HT1080 (cell line): ENCODE measurements around the gene NKX2-3. TPM values are rescaled to one million over a fixed set of nuclear protein-coding genes. Genes with fewer than 3 reads are reported as not detected.

Source experiments
- DNase-seq: peaks from one replicate; pipeline ENCODE4 v3.0.0-alpha.2; 2015; ENCODE audit warnings: low read depth
- polyA plus RNA-seq, 2 experiments: library from polyadenylated mRNA; depleted of rRNA; stranded (reverse); fragments of >200 nt; gene quantifications; 2 replicates each; pipeline ENCODE4 v1.2.3, GENCODE V29; 2015
- total RNA-seq: library from RNA; depleted of rRNA; stranded (reverse); fragments of >200 nt; shearing (Covaris generic); gene quantifications from 2 replicates; pipeline ENCODE4 v1.2.3, GENCODE V29; 2014; rRNA removed

Gene NKX2-3
- total RNA-seq, result not detected in 2 replicates
- polyA plus RNA-seq (2015; cell fraction: cytosol; rRNA removed), result not detected in 2 replicates
- not detected in 2 replicates for polyA plus RNA-seq (2015; cell fraction: nucleus; rRNA removed)

DNA sequence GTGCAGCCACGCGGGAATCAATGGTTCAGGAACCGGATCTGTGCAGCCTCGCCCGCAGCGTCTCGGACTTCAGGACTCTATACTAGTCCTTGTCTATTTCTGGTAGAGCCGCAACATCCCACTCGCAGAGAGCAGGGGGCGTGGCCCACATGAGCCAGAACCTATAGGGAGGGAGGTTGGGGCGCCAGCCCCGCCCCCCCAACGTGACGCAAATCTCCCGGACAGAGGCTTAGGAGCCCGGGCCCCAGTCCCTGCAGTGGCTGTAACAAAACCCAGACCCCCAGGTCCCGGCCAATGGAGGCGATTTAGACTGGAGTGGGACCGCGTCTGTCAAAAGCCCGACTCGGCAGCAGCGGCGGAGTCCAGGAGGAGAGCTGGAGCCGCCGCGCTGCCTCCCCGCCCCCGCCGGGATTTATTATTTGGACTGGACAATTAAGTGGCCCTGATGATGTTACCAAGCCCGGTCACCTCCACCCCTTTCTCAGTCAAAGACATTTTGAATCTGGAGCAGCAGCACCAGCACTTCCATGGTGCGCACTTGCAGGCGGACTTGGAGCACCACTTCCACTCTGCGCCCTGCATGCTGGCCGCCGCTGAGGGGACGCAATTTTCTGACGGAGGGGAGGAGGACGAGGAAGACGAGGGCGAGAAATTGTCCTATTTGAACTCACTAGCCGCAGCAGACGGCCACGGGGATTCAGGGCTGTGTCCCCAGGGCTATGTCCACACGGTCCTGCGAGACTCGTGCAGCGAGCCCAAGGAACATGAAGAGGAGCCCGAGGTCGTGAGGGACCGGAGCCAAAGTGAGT is at the start of gene NKX2-3:
Gene NKX2-3 (plus strand): TSS at position 256 of the 809 bp plus-strand sequence. CDS start 190 bp downstream, at position 446.
- DNase-seq, result no peak

DNA sequence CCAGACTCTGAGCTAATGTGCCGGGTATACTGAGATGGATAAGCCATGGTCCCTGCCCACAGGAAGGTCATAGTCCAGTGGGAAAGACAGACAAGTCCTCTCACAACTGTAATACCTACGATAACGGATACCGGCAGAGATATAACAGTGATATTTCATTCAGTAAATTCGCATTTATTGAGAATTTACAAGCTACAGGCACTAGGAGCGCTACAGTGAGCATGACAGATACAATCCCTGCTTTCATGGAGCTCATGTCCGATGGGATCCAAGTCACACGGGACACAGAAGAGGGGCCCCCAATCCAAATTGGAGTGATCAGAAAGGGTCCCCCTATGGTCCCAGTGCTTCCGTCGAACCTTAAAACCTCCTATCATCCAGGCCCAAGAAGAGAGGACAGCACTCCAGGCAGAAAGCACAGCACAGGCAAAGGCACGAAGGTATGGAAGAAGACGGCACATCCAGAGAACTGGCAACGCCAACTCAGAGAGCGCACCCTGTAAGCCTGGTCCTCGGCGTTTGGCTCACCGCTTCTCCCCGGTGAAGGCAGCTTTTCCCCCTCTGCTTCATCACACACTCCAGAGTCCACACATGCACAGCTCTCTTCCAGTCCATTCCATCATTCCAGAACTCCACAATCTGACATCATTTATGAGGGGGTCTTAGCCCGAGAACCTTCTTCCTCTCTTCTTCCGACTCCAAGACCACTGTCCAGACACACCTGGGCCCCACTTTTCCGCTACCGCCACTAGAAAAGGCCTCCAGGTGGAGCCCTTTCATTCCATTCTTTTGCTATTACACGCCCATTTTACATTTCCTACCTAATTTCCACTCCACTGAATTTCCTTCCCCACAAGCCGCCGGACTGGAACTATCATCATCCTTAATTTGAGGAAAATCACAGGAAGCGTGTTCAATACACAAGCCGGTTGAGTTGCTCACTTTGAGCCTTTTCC is 47.8 kb upstream of the NKX2-3 start:
- DNase-seq, result peak; percentile 20

DNA sequence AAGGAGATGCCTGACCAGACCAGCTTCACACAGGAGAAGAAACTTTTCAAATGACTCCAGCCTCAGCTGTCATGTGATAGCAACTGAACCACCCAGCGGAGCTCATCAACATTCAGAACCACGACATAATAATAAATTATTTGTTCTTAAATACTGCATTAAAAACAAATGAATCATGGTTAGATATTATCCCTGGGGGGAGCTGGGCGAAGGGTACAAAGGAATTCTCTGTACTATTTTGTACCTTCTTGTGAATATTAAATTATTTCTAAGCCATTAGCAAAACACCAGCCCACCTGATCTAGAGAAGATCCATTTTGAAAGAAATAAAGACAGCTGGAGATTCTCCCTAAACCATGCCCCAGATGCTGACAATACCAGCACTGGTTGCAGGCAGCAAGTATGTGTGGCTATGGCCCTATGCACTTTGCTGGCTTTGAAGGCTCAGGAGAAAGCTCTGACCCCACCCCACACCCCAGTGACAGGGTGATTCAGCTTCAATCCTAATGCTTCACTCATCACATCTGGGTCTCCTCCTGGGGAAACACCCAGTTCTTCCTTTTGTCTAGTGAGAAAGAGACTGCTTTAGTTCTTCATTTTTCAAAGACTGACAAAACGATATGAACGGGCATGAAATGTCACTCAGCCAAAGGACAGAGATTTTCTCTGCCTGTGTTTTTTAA is 45.5 kb upstream of the NKX2-3 start:
- DNase-seq, result no peak

DNA sequence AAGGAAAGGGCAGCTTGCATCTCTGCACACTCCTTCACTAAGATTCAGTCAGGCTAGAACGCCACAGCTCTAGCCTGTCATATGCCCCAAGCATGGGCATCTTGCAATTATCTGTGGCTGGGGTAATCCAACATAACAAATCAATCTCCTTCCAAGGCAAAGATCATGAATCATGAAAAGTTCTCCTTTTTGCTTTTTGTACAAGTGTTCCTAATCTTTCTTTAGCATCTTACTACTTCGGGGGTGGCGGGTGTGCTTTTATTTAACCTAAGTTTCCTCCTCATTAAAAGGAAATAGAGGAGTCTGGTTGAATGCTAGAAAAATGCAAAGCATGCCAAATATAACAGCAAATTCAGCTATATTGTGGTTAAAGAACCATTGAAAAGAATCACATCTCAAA is 43.5 kb upstream of the NKX2-3 start:
- DNase-seq, result no peak

DNA sequence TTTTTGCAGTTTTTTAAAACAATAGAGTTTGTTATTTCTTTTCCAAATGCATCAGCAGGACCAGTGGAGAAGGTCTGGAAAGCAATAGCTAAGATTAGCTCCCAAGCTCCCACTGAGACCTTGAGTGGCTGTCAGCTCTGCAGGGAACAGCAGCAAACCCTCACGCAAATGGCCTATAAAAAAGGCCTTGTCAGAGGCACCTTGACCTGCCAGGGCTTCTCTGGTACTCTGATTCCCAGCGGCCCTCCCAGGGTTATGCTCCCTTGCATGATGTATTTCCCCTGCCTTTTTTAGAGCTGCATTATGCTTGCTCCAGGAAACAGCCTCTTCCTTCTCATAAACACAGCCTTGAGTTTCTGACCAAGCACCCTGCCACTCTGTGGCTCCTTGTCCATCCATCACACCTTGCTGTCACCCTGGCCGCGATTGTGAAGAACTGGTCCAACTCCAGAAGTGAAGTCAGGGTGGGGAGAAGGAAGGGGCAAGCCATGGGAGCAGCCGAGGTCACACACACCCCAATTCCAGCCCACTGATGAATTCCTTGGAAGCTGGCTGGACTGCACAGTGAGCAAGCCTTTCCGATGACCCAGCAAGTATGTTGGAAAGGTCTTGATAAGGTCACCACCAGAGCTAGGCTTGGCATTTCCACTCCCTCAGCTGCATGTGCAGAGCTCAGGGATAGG is 35.3 kb upstream of the NKX2-3 start:
- no peak for DNase-seq

DNA sequence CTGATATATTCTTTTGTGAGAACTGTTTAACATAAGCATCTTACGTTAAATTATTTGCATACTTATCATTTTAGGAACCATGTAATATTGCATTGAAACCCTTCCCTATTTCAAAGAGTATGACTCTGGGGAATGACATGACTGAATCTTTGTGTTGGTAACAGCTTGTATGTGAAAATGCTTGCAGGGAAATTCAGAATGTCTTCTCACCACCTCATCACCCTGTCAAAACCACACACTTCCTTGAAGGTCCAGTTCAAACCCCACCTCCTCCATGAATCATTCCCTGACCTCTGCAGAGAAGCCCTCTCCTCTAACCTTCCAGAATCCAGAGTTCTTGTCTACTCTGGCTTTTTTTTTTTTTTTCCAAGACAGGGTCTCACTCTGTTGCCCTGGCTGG is 26.3 kb upstream of the NKX2-3 start:
- peak; percentile 81 for DNase-seq

DNA sequence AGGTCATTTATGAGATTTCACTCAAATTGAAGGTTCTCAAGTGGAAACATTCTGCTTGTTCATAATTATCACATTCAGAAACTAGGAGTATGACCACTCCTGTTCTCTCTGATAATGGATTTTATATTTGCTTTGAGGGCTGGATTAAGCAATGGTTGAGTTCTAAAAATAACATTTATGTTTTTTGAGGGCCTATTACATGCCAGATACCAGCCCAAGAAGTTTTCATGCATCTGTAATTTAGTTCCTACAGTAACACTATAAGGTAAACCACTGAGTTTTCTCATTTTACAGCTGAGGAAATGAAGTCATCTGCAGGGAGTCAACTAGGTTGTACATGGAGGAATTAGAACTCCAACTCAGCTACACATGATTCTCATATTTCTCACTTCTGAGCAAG is 25.5 kb upstream of the NKX2-3 start:
- peak; percentile 29 for DNase-seq

DNA sequence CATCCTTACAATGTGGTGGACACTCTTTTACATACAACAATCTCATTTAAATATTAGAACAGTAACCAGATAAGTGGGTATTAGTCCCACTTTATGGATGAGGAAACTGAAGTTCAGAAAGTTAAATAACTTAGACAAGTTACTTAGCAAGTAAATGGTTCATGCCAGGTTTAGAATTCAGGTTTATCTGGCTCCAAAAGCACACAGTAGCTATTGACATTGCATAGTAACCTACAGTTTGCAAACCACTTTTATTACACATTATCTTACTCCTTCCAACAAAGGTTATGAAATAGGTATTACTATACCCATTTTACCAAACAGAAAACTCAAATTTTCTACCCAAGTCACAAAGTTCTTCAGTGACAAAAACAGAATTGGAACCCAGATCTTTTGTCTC is 19.7 kb upstream of the NKX2-3 start:
- no peak for DNase-seq

DNA sequence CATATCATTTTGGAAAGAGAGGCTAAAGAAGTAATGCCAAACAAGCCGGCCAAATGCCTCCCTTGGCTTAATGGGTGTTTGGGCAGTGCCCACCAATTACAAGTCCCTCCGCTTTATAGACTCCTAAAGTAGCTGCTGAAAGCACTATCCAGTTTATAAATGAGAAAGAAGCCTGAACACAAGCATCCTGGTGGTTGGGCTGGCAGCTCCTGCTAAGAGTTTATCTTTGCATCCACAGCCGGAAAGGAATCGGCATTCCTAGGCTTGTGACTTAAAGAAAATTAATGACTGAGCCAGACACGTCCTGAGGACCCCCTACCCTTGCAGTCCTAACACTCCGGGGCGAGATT is 13.1 kb upstream of the NKX2-3 start:
- DNase-seq, result no peak

DNA sequence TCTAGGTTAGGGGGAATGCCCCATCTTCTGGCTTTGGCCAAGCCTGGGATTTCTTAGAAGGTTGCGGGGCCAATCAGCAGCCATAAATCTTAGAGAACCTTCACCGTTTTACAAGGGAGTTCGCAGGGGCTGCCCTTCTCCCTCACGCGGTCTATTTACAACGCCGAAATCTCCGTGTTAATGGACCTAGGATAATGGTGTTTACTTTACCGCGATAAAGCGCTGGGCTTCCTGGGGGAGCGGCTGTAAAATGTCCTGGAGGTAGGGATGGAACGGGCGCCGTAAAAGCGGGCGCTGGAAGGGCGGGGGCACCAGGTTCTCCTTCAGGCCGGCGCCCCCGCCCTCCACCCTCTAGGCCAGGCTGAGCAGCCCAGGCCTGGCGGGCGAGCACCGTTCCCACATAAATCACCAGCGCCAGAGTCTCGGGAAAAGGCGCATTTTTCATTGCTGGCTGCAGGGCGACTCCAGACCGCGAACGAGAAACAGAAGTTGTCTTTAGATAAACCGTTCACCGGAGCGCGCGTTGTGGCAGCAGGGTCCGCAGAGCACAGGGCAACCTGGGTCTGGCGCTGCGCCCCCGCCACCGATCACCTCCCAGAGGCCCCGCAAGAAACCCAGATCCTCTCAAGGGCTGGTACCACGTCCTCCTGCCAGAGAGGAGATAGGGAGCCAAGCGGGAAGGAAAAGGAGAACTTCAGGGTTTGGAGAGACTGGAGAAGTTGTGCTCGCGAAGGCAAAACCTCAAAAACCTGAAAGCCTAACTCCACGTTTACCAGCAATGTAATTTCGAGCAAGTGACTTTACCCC is 12.5 kb upstream of the NKX2-3 start:
- no peak for DNase-seq

DNA sequence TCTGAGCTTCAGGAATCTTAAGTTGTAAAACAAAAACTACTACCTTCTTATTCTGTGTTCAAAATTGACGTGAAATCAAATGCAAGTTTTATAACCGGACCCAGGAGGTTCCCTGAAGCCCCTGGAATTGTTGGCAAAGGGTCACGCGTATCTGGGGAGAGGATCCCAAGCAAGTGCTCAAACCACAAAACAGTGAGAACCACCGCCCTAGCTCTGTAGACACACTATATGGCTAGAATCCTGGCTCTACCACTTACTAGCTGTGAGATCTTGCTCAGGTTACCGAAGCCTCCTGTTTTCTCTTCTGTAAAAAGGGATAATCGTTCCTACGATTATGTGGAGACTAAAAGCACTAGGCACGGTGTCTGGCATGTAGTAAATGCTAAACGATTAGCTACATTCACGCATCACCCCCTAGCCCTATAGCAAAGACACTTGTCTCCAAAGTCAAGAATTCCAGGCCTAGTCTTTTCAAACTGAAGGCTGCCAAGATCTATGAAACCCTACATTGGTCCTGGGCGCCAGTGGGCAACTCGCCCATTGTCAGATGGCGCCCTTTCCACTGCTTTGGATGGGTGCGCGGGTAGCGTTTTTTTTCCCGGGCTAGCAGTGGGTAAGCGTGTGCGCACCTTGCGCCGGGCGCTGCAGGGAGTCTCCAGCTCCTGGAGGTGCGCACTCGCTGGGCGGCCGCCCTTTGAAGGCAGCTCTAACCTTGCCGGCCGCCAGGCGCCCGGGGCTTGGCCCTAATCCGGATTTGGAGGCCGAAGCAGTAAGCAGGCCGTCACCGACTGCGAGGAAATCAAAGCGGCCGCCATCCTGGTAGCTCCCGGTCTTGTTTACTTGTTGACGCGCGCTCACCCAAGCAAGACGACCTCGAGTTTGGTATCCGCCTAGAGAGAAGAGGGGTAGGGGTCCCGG is 11.6 kb upstream of the NKX2-3 start:
- no peak for DNase-seq

DNA sequence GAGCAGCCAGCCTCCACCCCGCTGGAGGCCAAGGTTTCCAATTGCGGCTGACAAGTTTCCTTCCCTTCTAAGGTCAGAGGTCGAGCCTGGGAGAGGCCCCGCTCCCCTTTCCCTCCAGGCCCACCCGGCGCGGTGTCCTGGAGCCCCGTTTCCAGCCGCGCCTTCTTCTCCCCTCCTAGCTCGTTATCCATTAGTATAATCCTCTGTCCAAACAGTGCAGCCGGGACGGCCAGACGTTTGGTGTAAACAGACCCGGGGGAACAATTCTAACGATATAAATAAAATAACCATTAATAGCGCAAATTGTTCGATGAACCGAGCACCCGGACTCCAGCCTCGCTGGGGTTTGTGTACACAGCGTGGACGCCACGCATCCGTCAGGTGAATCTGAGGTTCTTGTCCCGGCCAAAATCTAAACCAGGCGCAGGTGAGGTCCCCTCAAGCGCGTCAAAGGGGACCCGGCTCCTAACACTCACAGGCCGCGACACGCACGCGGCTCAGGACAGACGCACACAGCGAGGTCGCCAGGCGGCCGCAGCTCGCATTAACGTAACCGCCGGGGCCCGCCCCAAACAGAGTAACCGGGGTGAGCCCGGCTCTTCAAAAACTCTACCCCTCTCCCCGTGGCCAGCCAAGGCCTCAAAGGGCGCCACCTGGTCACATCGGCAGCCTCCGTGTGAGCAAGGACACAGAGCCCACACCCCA is 10.8 kb upstream of the NKX2-3 start:
- no peak for DNase-seq

DNA sequence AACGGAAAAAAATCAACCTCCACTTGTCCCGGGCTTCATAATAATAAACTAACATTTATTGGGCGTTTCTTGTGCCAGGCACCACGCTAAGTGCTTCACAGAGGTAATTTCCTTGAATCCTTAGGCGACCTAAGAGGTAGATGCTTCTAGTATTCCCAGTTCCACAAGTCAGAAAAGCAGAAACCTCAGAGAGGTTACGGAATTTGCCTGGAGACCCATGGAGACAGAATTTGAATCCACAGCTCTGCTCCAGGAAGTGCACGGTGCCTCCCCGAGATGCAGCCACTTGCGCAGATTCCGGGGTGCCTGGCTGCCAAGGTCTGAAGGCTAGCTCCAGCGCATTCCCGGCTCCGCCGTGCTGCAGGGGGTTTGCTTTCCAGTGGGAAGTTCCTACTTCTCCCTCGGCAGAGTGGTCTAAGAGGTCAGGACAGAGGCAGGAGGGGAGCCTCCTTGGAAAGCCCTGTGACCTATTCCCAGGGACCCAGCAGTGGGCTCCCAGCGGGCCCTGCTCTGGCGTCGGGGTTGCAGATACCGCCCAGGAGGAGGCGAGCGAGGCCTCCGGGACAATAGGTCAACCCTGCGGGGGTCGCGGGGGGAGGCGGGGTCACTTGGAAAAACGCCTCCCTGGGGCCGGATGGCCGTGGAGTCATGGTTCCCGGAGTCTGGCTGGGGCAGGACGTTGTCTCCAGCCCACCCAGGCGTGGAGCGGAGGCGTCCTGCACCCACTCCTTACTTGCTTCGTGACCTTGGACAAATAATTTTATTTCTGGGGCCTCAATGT is 10.1 kb upstream of the NKX2-3 start:
- DNase-seq, result no peak

DNA sequence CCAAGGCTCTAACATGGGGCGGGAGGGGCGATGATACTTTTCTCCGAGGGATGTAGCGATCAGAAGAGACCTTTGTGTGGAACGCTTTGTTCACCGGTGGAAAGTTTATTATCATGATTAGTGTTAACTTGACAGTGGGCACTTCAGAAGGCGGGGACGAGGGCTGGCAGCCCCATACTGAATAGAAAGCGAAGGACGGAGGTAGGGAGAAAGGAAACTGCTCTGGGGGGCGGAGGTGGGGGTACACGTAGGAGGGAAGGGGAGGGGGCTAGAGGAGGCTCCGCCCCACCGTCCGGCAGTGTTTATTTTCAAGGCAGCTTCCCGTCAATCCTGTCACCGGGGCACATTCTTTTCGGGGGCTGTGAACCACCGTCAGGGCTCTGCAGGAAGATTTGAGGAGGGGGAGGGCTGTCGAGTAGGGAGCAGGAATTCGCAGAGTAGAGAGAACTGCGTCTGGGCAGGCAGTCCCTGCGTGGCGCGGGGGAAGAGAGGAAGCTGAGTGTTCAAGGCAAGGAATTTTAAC is 9.4 kb upstream of the NKX2-3 start:
- no peak for DNase-seq

DNA sequence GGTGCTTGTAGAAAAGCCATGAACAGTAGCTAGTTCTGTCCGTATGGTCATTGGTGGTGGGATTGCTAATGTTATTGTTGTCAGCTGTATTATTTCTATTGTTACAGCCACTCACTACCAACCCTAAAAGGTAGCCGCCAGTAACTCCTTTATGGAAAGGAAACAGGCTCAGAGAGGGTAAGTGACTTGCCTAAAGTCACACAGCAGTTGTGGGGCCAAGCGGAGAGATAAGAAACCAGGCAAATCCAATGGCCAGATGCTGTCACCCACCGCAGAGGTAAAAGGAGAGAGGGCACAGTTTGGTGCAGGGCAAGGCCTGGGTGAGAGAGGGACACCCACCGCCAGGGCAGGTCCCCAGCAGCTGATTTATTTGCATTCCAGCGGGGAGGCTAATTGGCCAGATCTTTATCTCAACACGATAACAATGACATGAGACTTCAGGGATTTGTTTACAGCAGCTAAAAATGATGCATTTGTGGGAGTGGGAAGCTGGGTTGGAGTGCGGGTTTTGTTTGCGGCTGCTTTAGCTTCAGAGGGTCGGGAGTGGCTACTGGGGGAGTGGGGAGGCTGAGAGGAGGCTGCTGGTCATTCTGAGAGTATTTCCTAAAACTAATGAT is 8.6 kb upstream of the NKX2-3 start:
- no peak for DNase-seq

DNA sequence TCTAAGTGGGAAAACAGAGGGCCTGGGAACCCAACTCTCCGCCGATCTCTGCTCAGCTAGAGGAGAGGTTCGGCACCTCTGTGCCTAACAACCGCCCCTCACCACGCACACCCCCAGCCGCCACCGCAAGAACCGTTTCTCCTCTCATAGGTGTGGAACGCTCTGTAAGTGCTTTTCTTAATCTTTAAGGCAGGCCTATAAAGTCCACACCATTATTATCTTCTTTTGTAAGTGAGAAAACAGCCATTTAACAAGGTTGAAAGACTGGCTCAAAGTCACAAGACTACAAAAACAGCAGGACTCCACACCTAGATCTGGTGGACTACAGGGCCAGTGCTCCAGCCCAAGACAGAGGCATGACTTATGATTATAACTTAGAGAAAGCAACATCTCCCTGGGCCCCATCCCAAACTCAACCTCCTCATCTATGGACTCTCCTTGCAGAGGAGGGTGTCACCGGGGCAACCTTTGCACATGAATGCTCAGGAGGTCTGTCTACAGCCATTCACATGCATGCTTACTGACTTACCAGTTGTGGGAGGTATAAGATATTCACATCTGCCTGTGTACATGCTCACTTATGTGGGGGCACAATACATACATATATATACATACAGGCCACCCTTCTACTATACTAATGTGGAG is 7.9 kb upstream of the NKX2-3 start:
- DNase-seq, result no peak
